GM12873 (cell line): ENCODE measurements around the gene FUBP1.

Experiments used
- TF ChIP-seq, protein P1 (sequence below): IDR thresholded peaks from 2 replicates; pipeline ENCODE4 v1.5.1; 2012; ENCODE audit warnings: low read depth, mild to moderate bottlenecking, moderate library complexity, low read length, control low read depth; ENCODE audit not compliant: insufficient read depth; ENCODE audit errors: missing control alignments

The FUBP1 gene

DNA sequence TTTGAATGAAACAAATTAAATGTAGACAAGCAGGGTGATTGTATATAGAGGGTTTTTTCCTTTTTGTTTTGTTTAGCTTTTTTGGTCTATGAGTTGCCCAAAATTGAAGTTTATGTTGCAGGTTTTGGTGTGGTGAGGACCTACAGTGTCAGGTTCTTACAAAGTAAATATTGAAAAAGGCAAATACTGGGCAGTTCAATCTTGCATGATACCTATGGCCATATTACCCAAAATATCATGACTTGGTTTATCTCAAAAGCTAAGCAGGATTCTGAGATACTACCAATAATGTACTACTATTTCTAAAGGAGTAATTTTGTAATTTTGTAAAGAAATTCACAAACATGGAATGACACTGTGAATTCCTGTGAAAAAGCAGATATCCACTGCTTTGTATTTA is 27.6 kb upstream of the FUBP1 start:
- TF ChIP-seq, protein P1, sequence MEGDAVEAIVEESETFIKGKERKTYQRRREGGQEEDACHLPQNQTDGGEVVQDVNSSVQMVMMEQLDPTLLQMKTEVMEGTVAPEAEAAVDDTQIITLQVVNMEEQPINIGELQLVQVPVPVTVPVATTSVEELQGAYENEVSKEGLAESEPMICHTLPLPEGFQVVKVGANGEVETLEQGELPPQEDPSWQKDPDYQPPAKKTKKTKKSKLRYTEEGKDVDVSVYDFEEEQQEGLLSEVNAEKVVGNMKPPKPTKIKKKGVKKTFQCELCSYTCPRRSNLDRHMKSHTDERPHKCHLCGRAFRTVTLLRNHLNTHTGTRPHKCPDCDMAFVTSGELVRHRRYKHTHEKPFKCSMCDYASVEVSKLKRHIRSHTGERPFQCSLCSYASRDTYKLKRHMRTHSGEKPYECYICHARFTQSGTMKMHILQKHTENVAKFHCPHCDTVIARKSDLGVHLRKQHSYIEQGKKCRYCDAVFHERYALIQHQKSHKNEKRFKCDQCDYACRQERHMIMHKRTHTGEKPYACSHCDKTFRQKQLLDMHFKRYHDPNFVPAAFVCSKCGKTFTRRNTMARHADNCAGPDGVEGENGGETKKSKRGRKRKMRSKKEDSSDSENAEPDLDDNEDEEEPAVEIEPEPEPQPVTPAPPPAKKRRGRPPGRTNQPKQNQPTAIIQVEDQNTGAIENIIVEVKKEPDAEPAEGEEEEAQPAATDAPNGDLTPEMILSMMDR, result no peak

DNA sequence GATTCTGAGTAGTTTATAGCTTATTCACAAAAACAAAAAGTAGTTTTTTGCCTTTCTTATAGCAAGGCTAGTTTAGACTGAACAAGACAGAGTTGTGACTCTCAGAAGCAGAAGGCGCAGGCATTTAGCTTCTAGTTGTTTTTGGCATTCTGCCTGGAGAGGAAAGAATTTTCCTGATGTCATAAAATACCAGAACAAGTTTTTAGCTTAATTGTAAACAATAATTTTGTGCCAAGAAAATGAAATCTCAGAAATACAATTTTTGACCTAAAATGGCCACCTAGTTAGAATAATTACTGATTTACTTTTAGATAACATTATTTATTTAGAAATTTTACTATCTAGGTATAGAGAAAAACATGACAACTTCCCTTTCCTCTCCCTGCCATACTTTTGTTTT is 26.9 kb upstream of the FUBP1 start:
- TF ChIP-seq, protein P1, result no peak

DNA sequence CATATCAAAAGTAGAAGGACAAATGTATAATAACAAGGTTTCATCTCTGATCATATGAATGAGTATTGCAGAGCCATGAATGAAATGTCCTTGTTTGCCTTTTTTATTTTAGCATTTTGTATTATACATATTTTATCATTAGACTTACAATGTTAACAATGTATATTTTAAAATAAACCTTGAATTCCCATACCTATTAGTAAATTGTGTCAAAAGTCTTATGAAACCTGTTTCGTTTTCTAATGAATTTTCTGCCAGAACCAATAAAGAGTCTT is 26.5 kb upstream of the FUBP1 start:
- TF ChIP-seq, protein P1, result no peak

DNA sequence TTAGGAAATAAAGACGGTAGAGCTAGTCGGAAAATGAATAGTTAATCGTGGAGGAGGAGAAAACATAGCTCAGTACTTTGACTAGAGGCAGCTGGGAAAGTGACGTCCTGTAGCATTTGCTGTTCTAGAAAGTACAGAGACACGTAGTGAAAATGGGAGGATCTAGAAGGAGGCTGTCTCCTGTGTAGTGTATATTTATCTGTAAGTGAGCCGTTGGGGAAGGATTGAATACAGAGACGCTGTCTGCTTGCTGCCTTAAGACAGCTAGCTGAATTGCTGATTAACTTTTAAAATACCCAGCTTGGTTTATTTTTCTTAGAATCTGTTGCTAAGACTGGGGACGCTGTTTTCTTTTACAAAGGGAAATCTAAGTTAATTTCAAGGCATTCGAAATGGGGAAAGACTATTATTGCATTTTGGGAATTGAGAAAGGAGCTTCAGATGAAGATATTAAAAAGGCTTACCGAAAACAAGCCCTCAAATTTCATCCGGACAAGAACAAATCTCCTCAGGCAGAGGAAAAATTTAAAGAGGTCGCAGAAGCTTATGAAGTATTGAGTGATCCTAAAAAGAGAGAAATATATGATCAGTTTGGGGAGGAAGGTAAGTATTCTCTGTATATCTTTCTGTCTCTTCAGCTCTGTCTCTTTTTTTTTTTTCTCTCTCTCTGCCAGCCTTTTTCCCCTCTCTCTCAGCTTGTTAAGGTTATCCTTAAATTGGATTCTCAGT is 26.0 kb upstream of the FUBP1 start, which contains the start of gene DNAJB4:
TSS of gene DNAJB4 (plus strand) at position 221 of the 729 bp plus-strand sequence. CDS start at position 393, 172 bp downstream.
- TF ChIP-seq, protein P1, result no peak

DNA sequence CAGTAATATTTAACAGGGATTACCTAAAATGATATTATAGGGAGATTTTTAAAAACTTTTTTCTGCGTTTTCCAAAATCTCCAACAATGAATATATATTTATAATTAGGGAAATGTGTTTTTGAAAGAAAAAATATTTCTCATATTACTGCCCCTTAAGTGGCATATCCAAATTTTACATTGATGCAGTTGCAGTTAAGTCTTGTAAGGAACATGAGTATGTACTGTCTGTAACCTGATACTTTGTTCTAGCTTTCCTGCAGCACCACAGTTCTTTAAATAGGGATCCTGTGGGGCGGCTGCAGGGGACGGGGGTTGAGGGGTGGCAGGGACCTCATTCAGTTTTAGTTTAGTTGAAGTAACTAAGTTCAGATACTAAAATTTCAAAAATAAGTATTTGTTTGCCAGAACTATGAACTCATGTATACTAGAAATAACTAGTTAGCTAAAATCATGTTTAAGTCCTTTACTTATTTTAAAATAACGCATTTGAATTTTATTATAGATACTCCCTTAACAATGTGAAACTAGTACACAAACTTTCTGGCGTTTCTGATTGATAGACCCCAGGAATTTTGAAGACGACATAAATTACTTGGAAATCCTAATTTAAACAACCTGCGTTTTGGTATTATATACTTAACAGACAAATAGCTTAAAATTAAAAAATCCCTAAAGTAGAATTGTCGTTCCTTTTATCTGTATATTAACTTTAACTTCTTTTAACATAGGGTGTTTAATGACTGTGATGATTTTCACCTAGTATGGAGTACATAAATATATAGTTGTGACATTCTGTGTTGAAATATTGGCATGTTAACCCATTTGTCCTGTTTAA is 25.2 kb upstream of the FUBP1 start:
- TF ChIP-seq, protein P1, result no peak

DNA sequence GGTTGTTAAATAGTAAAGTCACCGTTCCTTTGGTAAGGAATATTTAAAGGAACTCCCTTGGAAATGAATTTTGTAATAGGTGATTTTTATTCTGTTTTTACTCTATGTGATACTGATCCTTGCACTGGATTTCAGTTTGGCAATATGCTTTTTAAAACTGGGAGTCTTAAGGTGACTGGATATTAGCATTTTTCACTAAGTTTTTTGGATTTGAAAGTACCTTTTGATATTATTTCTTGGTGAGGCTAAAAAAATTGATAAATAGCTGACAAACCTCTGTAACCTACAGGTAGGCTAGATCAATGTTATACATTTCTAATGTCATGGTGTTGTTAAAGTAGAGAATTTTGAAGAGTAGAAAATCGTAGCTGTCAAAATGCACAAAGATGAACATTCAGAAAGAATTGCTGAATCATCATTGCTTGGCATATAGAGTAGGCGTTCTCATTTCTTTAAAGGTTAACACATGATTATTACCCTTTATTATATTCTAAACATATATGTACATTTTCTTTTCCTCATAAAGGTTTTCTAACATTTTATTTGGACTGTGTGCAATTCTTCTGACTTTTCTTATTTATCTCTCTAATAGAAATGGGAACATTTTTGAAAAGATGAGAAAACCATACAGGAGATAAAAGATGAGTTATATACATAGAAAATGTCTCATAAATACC is 24.3 kb upstream of the FUBP1 start:
- TF ChIP-seq, protein P1, result no peak

DNA sequence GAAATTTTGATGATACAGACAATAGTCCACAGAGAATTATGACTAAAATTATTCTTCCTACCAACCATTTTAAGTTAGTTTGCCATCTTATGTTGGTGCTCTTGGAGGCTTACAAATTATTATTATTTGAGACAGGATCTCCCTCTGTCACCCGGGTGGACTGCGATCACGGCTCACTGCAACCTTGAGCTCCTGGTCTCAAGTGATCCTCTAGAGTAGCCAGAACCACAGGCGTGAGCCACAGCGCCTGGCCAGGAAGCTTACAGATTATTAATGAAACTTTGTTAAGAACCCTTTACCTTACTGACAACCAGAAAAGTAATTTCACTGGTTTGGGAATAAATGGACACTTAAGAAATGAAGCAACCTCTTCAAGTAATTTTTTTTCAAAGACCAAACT is 17.9 kb upstream of the FUBP1 start:
- TF ChIP-seq, protein P1, result no peak
